MCF 10A (cell line): ENCODE results near the gene CTRB2. TPM values are rescaled to one million over a fixed set of nuclear protein-coding genes. Genes with fewer than 3 reads are reported as not detected.

Source experiments
- BruUV-seq: library from RNA; stranded (reverse); fragments of 400-500 nt; replicated peaks from 2 replicates; lab custom pipeline; 2021; lab: Mats Ljungman, UMichigan
- CTCF ChIA-PET: fragments of 300-600 bp; sonication (Branson Sonifier 250); formaldehyde crosslinking; extraction: SDS; loops from one replicate; lab custom pipeline; 2021; ENCODE audit warnings: antibody characterized with exemption, inconsistent platforms; lab: Yijun Ruan, JAX
- POLR2A ChIA-PET: fragments of 300-600, 350-650 bp; sonication (Branson Sonifier 250); formaldehyde crosslinking; extraction: SDS; loops from one replicate; lab custom pipeline; 2020; ENCODE audit warnings: antibody characterized with exemption, inconsistent platforms; lab: Yijun Ruan, JAX
- DNase-seq: peaks from one replicate; pipeline ENCODE4 v3.0.0-alpha.2; 2018; ENCODE audit not compliant: unreplicated experiment
- H3K27ac Mint-ChIP-seq: one replicate; pipeline ENCODE4 v1.8.0; 2022; ENCODE audit warnings: mild to moderate bottlenecking, low read depth, mixed read lengths; ENCODE audit not compliant: unreplicated experiment
- H3K27me3 Mint-ChIP-seq: one replicate; pipeline ENCODE4 v1.8.0; 2022; ENCODE audit warnings: mixed read lengths; ENCODE audit not compliant: insufficient read depth, unreplicated experiment
- H3K36me3 Mint-ChIP-seq: one replicate; pipeline ENCODE4 v1.8.0; 2022; ENCODE audit warnings: mild to moderate bottlenecking, moderate library complexity, mixed read lengths; ENCODE audit not compliant: insufficient read depth, unreplicated experiment
- H3K4me1 Mint-ChIP-seq: one replicate; pipeline ENCODE4 v1.8.0; 2022; ENCODE audit warnings: mixed read lengths; ENCODE audit not compliant: insufficient read depth, unreplicated experiment
- H3K4me3 Mint-ChIP-seq: one replicate; pipeline ENCODE4 v1.8.0; 2022; ENCODE audit warnings: mild to moderate bottlenecking, moderate library complexity, mixed read lengths; ENCODE audit not compliant: unreplicated experiment
- H3K9me3 Mint-ChIP-seq: one replicate; pipeline ENCODE4 v1.8.0; 2022; ENCODE audit warnings: mixed read lengths; ENCODE audit not compliant: unreplicated experiment
- intact Hi-C: fragments of 100-400 bp; cut with micrococcal nuclease; formaldehyde crosslinking; loops from 2 replicates; pipeline ENCODE4 v1.14.1; 2022
- total RNA-seq: library from RNA; stranded (reverse); gene quantifications from 2 replicates; pipeline ENCODE4 v1.2.3, GENCODE V29; 2022
- TF ChIP-seq, protein P1 (sequence below): fragments of 200-600 bp; IDR thresholded peaks from one replicate; pipeline ENCODE4 v1.8.0; 2022; ENCODE audit warnings: antibody characterized with exemption, mild to moderate bottlenecking; ENCODE audit not compliant: unreplicated experiment

The CTRB2 gene
- total RNA-seq, 1 experiment from 2014 or later = not detected

DNA sequence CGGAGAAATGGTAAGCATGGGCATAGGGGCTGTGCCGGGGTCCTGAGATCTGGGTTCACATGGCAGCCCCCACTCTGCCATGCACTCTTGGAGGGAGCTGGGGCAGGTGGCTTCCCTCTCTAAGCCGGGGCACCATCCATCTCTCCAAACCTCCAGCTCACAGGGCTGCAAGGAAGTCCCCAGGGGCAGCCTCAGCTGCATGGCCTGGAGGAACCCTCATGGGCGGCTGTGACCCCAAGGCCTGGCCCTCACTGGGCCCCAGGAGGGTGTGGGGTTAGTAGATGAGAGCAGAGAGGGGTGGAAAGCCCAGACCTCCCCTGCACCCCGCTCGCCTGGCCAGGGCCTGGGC lies 2.6 kb downstream of the CTRB2 start:
- no TSS peak for BruUV-seq
- no peak overlapping the region for H3K4me3 Mint-ChIP-seq
- H3K4me1 Mint-ChIP-seq = no peaks in the 10 kb centered on the region
- H3K27ac Mint-ChIP-seq = no peak overlapping the region
- POLR2A ChIA-PET = no interaction called here
- intact Hi-C loops = loop anchor here (5.0 to 10.0 kb wide), 2 partner anchors 207 to 420 kb away; partner anchors contain the start of genes ADAT1 and ZNRF1
- no peak for DNase-seq
- TF ChIP-seq, protein P1, sequence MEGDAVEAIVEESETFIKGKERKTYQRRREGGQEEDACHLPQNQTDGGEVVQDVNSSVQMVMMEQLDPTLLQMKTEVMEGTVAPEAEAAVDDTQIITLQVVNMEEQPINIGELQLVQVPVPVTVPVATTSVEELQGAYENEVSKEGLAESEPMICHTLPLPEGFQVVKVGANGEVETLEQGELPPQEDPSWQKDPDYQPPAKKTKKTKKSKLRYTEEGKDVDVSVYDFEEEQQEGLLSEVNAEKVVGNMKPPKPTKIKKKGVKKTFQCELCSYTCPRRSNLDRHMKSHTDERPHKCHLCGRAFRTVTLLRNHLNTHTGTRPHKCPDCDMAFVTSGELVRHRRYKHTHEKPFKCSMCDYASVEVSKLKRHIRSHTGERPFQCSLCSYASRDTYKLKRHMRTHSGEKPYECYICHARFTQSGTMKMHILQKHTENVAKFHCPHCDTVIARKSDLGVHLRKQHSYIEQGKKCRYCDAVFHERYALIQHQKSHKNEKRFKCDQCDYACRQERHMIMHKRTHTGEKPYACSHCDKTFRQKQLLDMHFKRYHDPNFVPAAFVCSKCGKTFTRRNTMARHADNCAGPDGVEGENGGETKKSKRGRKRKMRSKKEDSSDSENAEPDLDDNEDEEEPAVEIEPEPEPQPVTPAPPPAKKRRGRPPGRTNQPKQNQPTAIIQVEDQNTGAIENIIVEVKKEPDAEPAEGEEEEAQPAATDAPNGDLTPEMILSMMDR = no peak
- H3K27me3 Mint-ChIP-seq = no peaks in the 10 kb centered on the region
- CTCF ChIA-PET = interaction anchor here (0.9 to 1.5 kb wide), 3 partner anchors 9 to 259 kb away, joined by 3 to 5 read pairs (median 3); no protein-coding TSS in a partner anchor
- no peaks in the 10 kb centered on the region for H3K36me3 Mint-ChIP-seq
- H3K9me3 Mint-ChIP-seq = no peaks in the 10 kb centered on the region

DNA sequence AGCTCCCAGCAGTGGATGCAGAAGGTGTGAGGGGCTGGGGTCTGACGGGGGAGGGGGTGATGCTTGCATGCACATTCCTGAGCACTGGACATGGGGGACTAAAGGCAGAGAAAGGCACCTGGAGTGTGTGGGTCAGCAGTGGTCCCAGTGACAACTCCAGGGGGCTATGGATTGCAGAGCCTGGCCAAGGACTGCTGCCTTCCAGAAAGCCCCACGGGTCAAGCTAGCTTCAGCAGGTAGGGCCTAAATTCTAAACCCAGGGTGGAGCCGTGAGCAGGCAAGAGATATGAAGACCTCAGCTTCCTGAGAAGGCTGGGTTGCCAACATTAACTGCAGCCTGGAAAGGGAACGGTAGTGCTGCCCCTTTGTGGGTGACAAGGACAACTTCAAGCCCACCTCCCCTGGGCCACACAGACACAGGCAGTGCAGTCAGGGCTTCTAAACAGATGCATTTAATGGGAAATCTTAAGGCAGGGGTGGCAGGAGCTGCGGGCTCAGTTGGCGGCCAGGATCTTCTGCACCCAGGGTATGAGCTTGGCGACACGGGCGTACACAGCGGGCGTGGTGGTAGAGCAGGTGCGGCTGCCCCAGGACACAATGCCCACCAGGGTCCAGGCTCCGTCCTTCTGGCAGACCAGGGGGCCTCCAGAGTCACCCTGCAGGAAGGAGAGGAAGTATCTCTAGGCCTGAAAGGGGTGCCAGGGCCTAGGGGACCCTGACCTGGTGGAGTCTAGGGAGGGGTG lies 3.1 kb downstream of the CTRB2 start:
- intact Hi-C loops = loop anchor here (5.0 to 10.0 kb wide), 2 partner anchors 207 to 421 kb away; partner anchors contain the start of genes ADAT1 and ZNRF1
- POLR2A ChIA-PET = no interaction called here
- BruUV-seq = no TSS peak

DNA sequence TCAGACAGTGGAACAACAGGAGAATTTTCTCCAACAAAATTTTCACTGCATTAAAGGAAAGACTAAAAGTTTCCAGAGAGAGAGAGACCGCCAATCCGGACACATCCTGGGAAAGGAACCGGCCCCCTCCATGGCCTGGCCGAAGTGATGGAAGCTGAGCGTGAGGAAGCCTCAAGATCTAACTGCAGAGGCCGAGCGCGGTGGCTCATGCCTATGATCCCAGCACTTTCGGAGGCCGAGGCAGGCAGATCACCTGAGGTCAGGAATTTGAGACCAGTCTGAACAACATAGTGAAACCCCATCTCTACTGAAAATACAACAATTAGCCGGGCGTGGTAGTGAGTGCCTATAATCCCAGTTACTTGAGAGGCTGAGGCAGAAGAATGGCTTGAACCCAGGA lies 3.9 kb downstream of the CTRB2 start:
- BruUV-seq = no TSS peak
- ChIA-PET CTCF (interaction anchor here (0.6 to 2.0 kb wide), 4 partner anchors 10 to 201 kb away, joined by 3 to 5 read pairs (median 4); no protein-coding TSS in a partner anchor), POLR2A (no interaction called here)

More for the DNA sequence above, 3.1 kb downstream of the CTRB2 start:
- no peak overlapping the region for H3K27ac Mint-ChIP-seq
- H3K27me3 Mint-ChIP-seq = no peaks in the 10 kb centered on the region
- H3K4me3 Mint-ChIP-seq = no peak overlapping the region
- CTCF ChIA-PET = interaction anchor here (0.9 to 1.5 kb wide), 3 partner anchors 10 to 260 kb away, joined by 3 to 5 read pairs (median 3); no protein-coding TSS in a partner anchor
- TF ChIP-seq, protein P1 = no peak
- DNase-seq = no peak
- no peaks in the 10 kb centered on the region for H3K9me3 Mint-ChIP-seq
- H3K4me1 Mint-ChIP-seq = no peaks in the 10 kb centered on the region
- H3K36me3 Mint-ChIP-seq = no peaks in the 10 kb centered on the region

More for the DNA sequence above, 3.9 kb downstream of the CTRB2 start:
- Mint-ChIP-seq H3K9me3 (no peaks in the 10 kb centered on the region), H3K36me3 (no peaks in the 10 kb centered on the region), H3K4me1 (no peaks in the 10 kb centered on the region), H3K27ac (no peak overlapping the region), H3K27me3 (peaks cover 1% of the 10 kb centered on the region), H3K4me3 (no peak overlapping the region)
- DNase-seq = no peak
- intact Hi-C loops = loop anchor here (5.0 to 10.0 kb wide), 2 partner anchors 206 to 422 kb away; partner anchors contain the start of genes ADAT1 and ZNRF1
- TF ChIP-seq, protein P1 = no peak
